AG09319 (cell line): ENCODE data around the gene TMCC3.

Source experiments
- DNase-seq: peaks from one replicate; pipeline ENCODE4 v3.0.0-alpha.2; 2010; ENCODE audit warnings: low read depth; ENCODE audit errors: extremely low read depth
- TF ChIP-seq, protein P1 (sequence below): IDR thresholded peaks from 2 replicates; pipeline ENCODE4 v1.5.1; 2011; ENCODE audit warnings: low read depth, mild to moderate bottlenecking, inconsistent platforms, low read length, moderate library complexity

The TMCC3 gene

DNA sequence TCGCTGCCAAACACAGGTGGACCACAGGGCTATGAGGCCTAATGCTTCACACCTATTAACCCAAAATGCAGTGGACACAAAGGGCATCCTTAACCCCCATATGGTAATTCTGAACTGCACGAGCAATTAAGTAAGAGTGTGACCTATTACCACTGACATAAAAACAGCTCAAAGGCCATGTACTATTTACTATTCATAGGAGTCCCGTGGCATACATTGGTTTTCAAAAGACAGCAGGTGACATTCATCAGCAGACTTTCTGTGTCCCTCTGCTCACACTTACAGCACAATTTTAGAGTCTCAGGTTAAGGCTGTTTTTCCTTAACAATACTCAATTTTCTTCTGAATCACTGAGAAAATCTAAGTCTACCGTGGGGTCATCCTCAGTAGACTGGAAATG, 23.1 kb upstream of the TMCC3 start:
- DNase-seq, result no peak
- TF ChIP-seq, protein P1, sequence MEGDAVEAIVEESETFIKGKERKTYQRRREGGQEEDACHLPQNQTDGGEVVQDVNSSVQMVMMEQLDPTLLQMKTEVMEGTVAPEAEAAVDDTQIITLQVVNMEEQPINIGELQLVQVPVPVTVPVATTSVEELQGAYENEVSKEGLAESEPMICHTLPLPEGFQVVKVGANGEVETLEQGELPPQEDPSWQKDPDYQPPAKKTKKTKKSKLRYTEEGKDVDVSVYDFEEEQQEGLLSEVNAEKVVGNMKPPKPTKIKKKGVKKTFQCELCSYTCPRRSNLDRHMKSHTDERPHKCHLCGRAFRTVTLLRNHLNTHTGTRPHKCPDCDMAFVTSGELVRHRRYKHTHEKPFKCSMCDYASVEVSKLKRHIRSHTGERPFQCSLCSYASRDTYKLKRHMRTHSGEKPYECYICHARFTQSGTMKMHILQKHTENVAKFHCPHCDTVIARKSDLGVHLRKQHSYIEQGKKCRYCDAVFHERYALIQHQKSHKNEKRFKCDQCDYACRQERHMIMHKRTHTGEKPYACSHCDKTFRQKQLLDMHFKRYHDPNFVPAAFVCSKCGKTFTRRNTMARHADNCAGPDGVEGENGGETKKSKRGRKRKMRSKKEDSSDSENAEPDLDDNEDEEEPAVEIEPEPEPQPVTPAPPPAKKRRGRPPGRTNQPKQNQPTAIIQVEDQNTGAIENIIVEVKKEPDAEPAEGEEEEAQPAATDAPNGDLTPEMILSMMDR, result no peak

DNA sequence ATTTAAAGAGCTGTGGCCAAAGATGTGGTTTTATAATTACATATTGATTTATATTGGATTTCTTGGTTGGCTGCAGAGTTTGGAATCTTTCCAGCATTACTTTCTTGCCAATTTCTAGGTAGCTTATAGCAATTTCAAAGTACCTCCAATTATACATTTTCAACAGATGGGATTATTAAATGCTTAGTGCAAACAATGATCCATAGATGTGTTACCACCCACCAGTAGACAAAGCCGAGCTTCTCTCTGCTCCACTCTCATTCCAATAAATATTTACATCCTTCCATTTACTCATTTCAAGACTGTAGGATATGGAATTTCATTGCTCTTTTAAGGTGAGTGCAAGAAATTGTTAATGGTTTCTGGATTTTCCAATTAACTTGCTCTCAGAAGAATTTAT, 21.6 kb upstream of the TMCC3 start:
- TF ChIP-seq, protein P1, result no peak
- DNase-seq, result no peak

DNA sequence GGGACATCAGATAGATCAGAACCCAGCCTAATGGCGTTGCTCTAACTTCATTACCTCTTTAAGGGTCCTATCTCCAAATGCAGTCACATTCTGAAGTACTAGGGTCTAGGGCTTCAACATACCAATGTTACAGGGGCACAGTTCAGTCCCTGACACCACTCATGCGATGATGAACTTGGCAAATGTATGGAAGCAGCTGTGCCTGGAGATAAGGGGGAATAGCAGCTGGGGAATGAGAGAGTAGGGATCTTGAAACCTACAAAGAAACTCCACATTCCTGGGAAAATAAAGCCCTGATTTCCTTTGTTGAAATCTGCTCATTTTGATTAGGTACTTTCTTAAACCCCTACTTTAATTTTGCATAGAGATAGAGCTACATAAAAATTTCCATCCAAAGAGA, 20.5 kb upstream of the TMCC3 start:
- TF ChIP-seq, protein P1, result no peak

DNA sequence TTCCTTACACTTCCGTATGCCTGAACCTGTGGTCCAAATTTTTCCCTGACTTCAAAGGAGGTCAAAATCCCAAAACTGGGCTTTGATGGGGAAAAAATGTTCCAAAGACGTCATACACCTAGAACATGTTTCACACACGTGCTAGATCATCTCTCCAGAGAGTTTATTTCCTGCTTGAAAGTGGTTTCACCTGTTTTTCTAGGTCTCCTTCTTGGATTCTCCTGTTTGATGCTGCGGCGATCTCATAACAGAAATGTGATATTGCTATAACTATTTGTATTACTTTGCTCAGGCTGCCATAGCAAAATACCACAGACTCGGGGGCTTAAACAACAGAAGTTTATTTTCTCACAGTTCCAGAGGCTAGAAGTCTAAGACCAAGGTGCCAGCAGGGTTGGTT, 19.7 kb upstream of the TMCC3 start:
- TF ChIP-seq, protein P1, result no peak
- no peak for DNase-seq

More for the DNA sequence above, 20.5 kb upstream of the TMCC3 start:
- DNase-seq, result no peak

DNA sequence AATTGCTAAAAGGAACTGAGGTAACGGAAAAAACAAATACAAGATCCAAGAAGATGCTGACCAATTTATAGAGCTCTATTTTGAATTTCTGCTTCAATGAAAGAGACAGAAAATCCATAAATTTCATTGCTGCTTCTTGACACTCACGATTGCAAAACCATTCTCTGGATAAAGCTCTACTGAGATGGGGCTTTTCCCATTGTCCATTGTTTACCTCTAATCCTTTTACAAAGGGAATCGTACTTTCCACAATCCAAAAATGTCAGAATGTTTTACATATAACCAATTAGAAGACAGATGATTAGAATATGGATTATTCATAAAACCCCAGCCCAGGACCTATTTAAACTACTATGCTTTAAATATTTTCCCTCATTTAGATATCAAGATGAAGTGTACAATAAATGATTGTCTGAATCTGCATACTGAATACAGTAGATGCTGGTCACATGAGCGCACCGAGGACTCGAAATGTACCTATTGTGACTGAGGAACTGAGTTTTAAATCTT, 16.7 kb upstream of the TMCC3 start:
- DNase-seq, result no peak
- TF ChIP-seq, protein P1, result no peak

DNA sequence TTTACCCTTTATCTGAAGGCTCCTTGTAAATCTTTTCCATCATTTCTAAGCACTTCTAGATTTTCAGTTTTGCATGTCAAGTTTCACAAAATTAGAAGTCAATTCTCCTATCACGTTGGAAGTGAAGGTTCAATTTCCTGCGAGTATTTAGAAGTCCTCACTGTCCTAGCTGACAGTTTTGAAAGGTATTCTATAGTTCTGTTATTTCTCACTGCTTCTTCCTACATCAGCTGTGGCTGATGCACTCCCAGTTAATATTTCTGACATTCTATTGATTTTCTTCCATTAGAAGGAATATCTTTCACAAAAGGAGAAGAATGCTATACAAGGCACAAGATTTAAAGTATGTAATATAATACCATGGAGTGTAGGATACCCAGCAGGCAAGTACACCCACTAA, 15.8 kb upstream of the TMCC3 start:
- DNase-seq, result no peak
- TF ChIP-seq, protein P1, result no peak

DNA sequence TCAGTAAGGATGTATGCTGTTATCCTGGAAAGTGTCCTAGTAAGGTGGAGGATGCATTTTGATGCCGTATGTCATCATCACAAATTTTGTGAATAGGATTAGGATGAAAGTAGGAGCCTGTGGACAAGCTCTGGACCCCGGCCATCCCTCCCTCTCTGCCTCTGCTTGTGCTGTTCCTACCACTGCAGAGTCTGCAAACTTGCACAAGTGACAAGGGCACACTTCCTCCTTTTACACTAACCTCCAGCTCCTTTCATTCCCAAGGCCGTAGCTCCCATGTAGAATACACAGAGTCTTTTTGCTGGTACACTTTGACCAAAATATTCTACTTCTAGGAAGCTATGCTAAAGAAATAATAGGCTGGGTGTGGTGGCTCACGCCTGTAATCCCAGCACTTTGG, 13.3 kb upstream of the TMCC3 start:
- no peak for DNase-seq
- TF ChIP-seq, protein P1, result no peak
